H9 (cell line): ENCODE data around the gene ABHD1. TPM values are rescaled to one million over a fixed set of nuclear protein-coding genes. Genes with fewer than 3 reads are reported as not detected.

Experiments used
- DNase-seq: peaks from one replicate; pipeline ENCODE4 v3.0.0-alpha.2; 2017
- H2AFZ ChIP-seq: one replicate; pipeline ENCODE4 v1.6.1; 2013; ENCODE audit warnings: mild to moderate bottlenecking, low read length, control low read depth, moderate library complexity
- H2AK5ac ChIP-seq: 2 replicates; pipeline ENCODE4 v1.6.1; 2013; ENCODE audit warnings: low read length, control low read depth, mixed read lengths; ENCODE audit not compliant: insufficient read length
- H2BK120ac ChIP-seq: one replicate; pipeline ENCODE4 v1.6.1; 2013; ENCODE audit warnings: low read depth, mild to moderate bottlenecking, low read length, control low read depth, inconsistent platforms; ENCODE audit not compliant: poor library complexity, severe bottlenecking
- H2BK12ac ChIP-seq: 2 replicates; pipeline ENCODE4 v1.6.1; 2013; ENCODE audit warnings: low read length, control low read depth, mixed read lengths, low read depth; ENCODE audit not compliant: insufficient read length
- H2BK15ac ChIP-seq: 2 replicates; pipeline ENCODE4 v1.6.1; 2013; ENCODE audit warnings: low read depth, low read length, control low read depth
- H2BK20ac ChIP-seq: one replicate; pipeline ENCODE4 v1.6.1; 2013; ENCODE audit warnings: low read depth, mild to moderate bottlenecking, low read length, control low read depth, inconsistent platforms; ENCODE audit not compliant: poor library complexity, severe bottlenecking
- H2BK5ac ChIP-seq: 2 replicates; pipeline ENCODE4 v1.6.1; 2013; ENCODE audit warnings: low read length, control low read depth, mixed read lengths; ENCODE audit not compliant: insufficient read length
- H3K14ac ChIP-seq: 2 replicates; pipeline ENCODE4 v1.6.1; 2013; ENCODE audit warnings: low read length, control low read depth; ENCODE audit not compliant: insufficient read depth
- H3K18ac ChIP-seq: 2 replicates; pipeline ENCODE4 v1.6.1; 2013; ENCODE audit warnings: low read depth, mild to moderate bottlenecking, mixed read lengths, low read length, control low read depth; ENCODE audit not compliant: insufficient read length
- H3K23ac ChIP-seq: 2 replicates; pipeline ENCODE4 v1.6.1; 2013; ENCODE audit warnings: low read length, control low read depth, mixed read lengths, low read depth; ENCODE audit not compliant: insufficient read length
- H3K23me2 ChIP-seq: 2 replicates; pipeline ENCODE4 v1.6.1; 2013; ENCODE audit warnings: low read depth, mild to moderate bottlenecking, mixed read lengths, low read length, control low read depth; ENCODE audit not compliant: insufficient read length, poor library complexity, severe bottlenecking
- H3K27ac ChIP-seq: 2 replicates; pipeline ENCODE4 v1.5.1; 2013; ENCODE audit warnings: low read length, control low read depth, mixed read lengths, low read depth; ENCODE audit not compliant: insufficient read length
- H3K27me3 ChIP-seq: 2 replicates; pipeline ENCODE4 v1.6.1; 2013; ENCODE audit warnings: low read length, control low read depth, inconsistent platforms; ENCODE audit not compliant: insufficient read depth
- H3K4ac ChIP-seq: 2 replicates; pipeline ENCODE4 v1.6.1; 2013; ENCODE audit warnings: low read depth, mild to moderate bottlenecking, control low read depth, inconsistent platforms, low read length, moderate library complexity
- H3K4me1 ChIP-seq: 2 replicates; pipeline ENCODE4 v1.6.1; 2013; ENCODE audit warnings: low read length, control low read depth, inconsistent platforms; ENCODE audit not compliant: insufficient read depth
- H3K4me2 ChIP-seq: 2 replicates; pipeline ENCODE4 v1.6.1; 2013; ENCODE audit warnings: low read length, control low read depth, mixed read lengths; ENCODE audit not compliant: insufficient read length, insufficient read depth
- H3K56ac ChIP-seq: 2 replicates; pipeline ENCODE4 v1.6.1; 2013; ENCODE audit warnings: low read depth, mild to moderate bottlenecking, mixed read lengths, low read length, control low read depth; ENCODE audit not compliant: insufficient read length
- H3K79me1 ChIP-seq: 2 replicates; pipeline ENCODE4 v1.6.1; 2013; ENCODE audit warnings: low read depth, mild to moderate bottlenecking, moderate library complexity, low read length, control low read depth, inconsistent platforms; ENCODE audit not compliant: insufficient read depth, poor library complexity, severe bottlenecking
- H3K79me2 ChIP-seq: 2 replicates; pipeline ENCODE4 v1.6.1; 2013; ENCODE audit warnings: low read length, control low read depth, inconsistent platforms; ENCODE audit not compliant: insufficient read depth
- H3K9ac ChIP-seq: 2 replicates; pipeline ENCODE4 v1.6.1; 2013; ENCODE audit warnings: low read length, control low read depth, mixed read lengths; ENCODE audit not compliant: insufficient read length; ENCODE audit errors: extremely low read depth
- H3K9me3 ChIP-seq: one replicate; pipeline ENCODE4 v1.6.1; 2013; ENCODE audit warnings: low read depth, low read length, inconsistent platforms; ENCODE audit not compliant: control insufficient read depth
- H3T11ph ChIP-seq: one replicate; pipeline ENCODE4 v1.6.1; 2013; ENCODE audit warnings: mild to moderate bottlenecking, low read length, control low read depth, inconsistent platforms
- H4K20me1 ChIP-seq: one replicate; pipeline ENCODE4 v1.6.1; 2013; ENCODE audit not compliant: control insufficient read depth, insufficient read length, insufficient read depth
- H4K5ac ChIP-seq: 2 replicates; pipeline ENCODE4 v1.6.1; 2013; ENCODE audit warnings: low read depth, mild to moderate bottlenecking, mixed read lengths, low read length, control low read depth; ENCODE audit not compliant: insufficient read length
- H4K8ac ChIP-seq: replicated peaks from 2 replicates; pipeline ENCODE4 v1.6.1; 2013; ENCODE audit warnings: low read length, control low read depth, mixed read lengths, low read depth; ENCODE audit not compliant: insufficient read length
- H4K91ac ChIP-seq: 2 replicates; pipeline ENCODE4 v1.6.1; 2013; ENCODE audit warnings: low read depth, mild to moderate bottlenecking, moderate library complexity, mixed read lengths, low read length, control low read depth; ENCODE audit not compliant: insufficient read length
- H3K27ac Mint-ChIP-seq, 3 experiments: 2 replicates in 2 of 3; 3 replicates in 1 of 3; pipeline ENCODE4 v1.8.0; 2020 to 2021; ENCODE audit warnings: mixed read lengths in 3 of 3, mild to moderate bottlenecking in 1 of 3, moderate library complexity in 1 of 3
- H3K27me3 Mint-ChIP-seq: 2 replicates; pipeline ENCODE4 v1.8.0; 2021; ENCODE audit warnings: low read depth, mild to moderate bottlenecking, moderate library complexity, mixed read lengths
- H3K36me3 Mint-ChIP-seq, 3 experiments: 2 replicates in 2 of 3; 3 replicates in 1 of 3; pipeline ENCODE4 v1.8.0; 2020 to 2021; ENCODE audit warnings: low read depth in 3 of 3, mixed read lengths in 3 of 3; ENCODE audit not compliant: insufficient read depth in 1 of 3
- H3K4me1 Mint-ChIP-seq, 2 experiments: 2 replicates each; pipeline ENCODE4 v1.8.0; 2020; ENCODE audit warnings: mixed read lengths in 2 of 2
- H3K4me3 Mint-ChIP-seq, 2 experiments: 2 replicates in 1 of 2; 3 replicates in 1 of 2; pipeline ENCODE4 v1.8.0; 2020 to 2021; ENCODE audit warnings: mild to moderate bottlenecking in 2 of 2, mixed read lengths in 2 of 2, moderate library complexity in 1 of 2
- H3K9me3 Mint-ChIP-seq, 2 experiments: 2 replicates in 1 of 2; 3 replicates in 1 of 2; pipeline ENCODE4 v1.8.0; 2020; ENCODE audit warnings: mild to moderate bottlenecking in 2 of 2, mixed read lengths in 2 of 2, moderate library complexity in 1 of 2
- WGBS: extraction: QIAGEN DNeasy Blood & Tissue Kit; methylation state at CpG from one replicate; pipeline ENCODE4 v1.1.7; 2013; ENCODE audit warnings: missing lambda C conversion rate, low lambda C conversion rate, mixed read lengths; ENCODE audit not compliant: insufficient read length; ENCODE audit errors: extremely low coverage; 5-methylcytosine and 5-hydroxymethylcytosine counted together
- total RNA-seq: library from RNA; stranded (reverse); gene quantifications from 2 replicates; pipeline ENCODE4 v1.2.1, GENCODE V29; 2021
- TF ChIP-seq, protein P1 (sequence below): fragments of 200-600 bp; sonication (generic); conservative IDR thresholded peaks from 3 replicates; pipeline ENCODE4 v1.8.0; 2021; ENCODE audit warnings: antibody characterized with exemption, mild to moderate bottlenecking

Gene ABHD1
- total RNA-seq, 1 experiment from 2014 or later = 0.31 TPM

DNA sequence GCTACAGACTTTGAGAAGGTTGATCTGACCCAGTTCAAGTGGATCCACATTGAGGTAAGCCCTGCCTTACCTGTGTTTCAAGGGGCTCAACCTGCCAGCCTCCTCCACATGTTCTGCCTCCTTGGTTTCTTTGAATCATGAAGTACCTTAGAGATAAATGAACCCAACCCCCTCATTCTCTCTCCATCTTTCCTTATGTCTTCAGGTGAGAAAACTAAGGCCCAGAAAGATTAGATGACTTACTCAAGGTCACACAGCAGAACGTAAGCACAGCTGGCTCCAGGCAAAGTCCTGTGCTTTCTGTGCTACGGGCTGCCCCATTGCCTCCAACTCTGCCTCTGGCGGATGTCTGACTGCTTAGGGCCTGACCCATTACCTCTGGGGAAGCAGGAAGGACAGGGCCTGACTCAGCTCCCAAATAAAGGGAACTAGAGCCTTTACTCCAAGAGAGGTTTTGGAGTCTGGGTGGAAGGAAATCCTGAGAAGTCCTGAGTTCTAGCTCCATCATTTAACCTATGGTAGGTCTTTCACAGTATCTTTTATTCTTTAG lies 26.8 kb upstream of the ABHD1 start:
- no peak overlapping the region for H3K9ac ChIP-seq
- H3K79me2 ChIP-seq = no peaks in the 10 kb centered on the region
- no peak overlapping the region for H4K91ac ChIP-seq
- H3K56ac ChIP-seq = no peak overlapping the region
- no peaks in the 10 kb centered on the region for H3K4me1 ChIP-seq
- Mint-ChIP-seq H3K27me3 (peaks cover 2% of the 10 kb centered on the region; the same call in 1 of the 2 replicates), H3K27ac (peak overlapping the region in 1 of 3 experiments; percentile 93; a peak in 1 of 7 replicates), H3K4me1 (peaks cover 8 to 10% of the 10 kb centered on the region in 2 experiments), H3K36me3 (peaks cover 0 to 1% (median 0%) of the 10 kb centered on the region in 3 experiments; a peak in 3 of 7 replicates), H3K4me3 (peak overlapping the region in 1 of 2 experiments; percentile 67; a peak in 3 of 5 replicates), H3K9me3 (no peaks in the 10 kb centered on the region; a peak in 1 of 5 replicates)
- no peak overlapping the region for H3K27ac ChIP-seq
- no peak overlapping the region for H3K4ac ChIP-seq
- H2BK120ac ChIP-seq = no peak overlapping the region
- no peak overlapping the region for H4K5ac ChIP-seq
- H3K23ac ChIP-seq = no peak overlapping the region
- H3K9me3 ChIP-seq = no peaks in the 10 kb centered on the region
- no peak overlapping the region for H3K4me2 ChIP-seq
- no peak overlapping the region for H2AK5ac ChIP-seq
- H3K79me1 ChIP-seq = no peaks in the 10 kb centered on the region
- H3K18ac ChIP-seq = no peak overlapping the region
- no CpG with 5 or more reads among the region's 3 CpGs for WGBS
- H2BK15ac ChIP-seq = no peak overlapping the region
- no peak overlapping the region for H3T11ph ChIP-seq
- peaks cover 3% of the 10 kb centered on the region for H4K20me1 ChIP-seq
- H2BK20ac ChIP-seq = no peak overlapping the region
- no peak overlapping the region for H2BK12ac ChIP-seq
- H3K23me2 ChIP-seq = no peaks in the 10 kb centered on the region
- TF ChIP-seq, protein P1, sequence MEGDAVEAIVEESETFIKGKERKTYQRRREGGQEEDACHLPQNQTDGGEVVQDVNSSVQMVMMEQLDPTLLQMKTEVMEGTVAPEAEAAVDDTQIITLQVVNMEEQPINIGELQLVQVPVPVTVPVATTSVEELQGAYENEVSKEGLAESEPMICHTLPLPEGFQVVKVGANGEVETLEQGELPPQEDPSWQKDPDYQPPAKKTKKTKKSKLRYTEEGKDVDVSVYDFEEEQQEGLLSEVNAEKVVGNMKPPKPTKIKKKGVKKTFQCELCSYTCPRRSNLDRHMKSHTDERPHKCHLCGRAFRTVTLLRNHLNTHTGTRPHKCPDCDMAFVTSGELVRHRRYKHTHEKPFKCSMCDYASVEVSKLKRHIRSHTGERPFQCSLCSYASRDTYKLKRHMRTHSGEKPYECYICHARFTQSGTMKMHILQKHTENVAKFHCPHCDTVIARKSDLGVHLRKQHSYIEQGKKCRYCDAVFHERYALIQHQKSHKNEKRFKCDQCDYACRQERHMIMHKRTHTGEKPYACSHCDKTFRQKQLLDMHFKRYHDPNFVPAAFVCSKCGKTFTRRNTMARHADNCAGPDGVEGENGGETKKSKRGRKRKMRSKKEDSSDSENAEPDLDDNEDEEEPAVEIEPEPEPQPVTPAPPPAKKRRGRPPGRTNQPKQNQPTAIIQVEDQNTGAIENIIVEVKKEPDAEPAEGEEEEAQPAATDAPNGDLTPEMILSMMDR = no peak
- no peak overlapping the region for H4K8ac ChIP-seq
- DNase-seq = no peak
- no peak overlapping the region for H2BK5ac ChIP-seq
- H3K27me3 ChIP-seq = no peaks in the 10 kb centered on the region
- no peak overlapping the region for H2AFZ ChIP-seq
- H3K14ac ChIP-seq = no peak overlapping the region
